Activated effector memory CD4-positive, alpha-beta T cell treated with anti-CD3 and anti-CD28 coated beads, Interleukin-2, amount 50 U/mL, for 16 hours (primary cell): ENCODE data around the gene PLGRKT.
"Not testable (repeated sequence)": the region's sequence is repeated elsewhere in the genome, so short reads cannot be mapped to it uniquely, and the experiment has no call there.

Source experiments
- DNase-seq: peaks from one replicate; pipeline ENCODE4 v3.0.0-alpha.2; 2020

PLGRKT gene

GRCh38 chr9:5429873-5430564 lies 7.7 kb downstream of the PLGRKT start:
- no peak for DNase-seq

GRCh38 chr9:5428794-5429528 lies 8.8 kb downstream of the PLGRKT start:
- no peak for DNase-seq

GRCh38 chr9:5428172-5428571 lies 9.6 kb downstream of the PLGRKT start:
- DNase-seq, result no peak

- DNase-seq, result no peak
Observed at GRCh38 chr9:5427005-5427404, 10.7 kb downstream of the PLGRKT start.

GRCh38 chr9:5425006-5425628 lies 12.6 kb downstream of the PLGRKT start:
- no peak for DNase-seq

GRCh38 chr9:5422276-5422675 lies 15.4 kb downstream of the PLGRKT start:
- no peak for DNase-seq

GRCh38 chr9:5421163-5421562 lies 16.6 kb downstream of the PLGRKT start:
- no peak for DNase-seq

- DNase-seq, result no peak
Observed at GRCh38 chr9:5419987-5420386, 17.7 kb downstream of the PLGRKT start.

- DNase-seq, result no peak
Observed at GRCh38 chr9:5418481-5418880, 19.2 kb downstream of the PLGRKT start.

- DNase-seq, result no peak
Observed at GRCh38 chr9:5416953-5417352, 20.8 kb downstream of the PLGRKT start.

GRCh38 chr9:5408596-5408995 lies 29.1 kb downstream of the PLGRKT start:
- no peak for DNase-seq

- no peak for DNase-seq
Observed at GRCh38 chr9:5402217-5402616, 35.5 kb downstream of the PLGRKT start.

- not testable (repeated sequence) for DNase-seq
Observed at GRCh38 chr9:5397547-5397946, 40.2 kb downstream of the PLGRKT start.

GRCh38 chr9:5395428-5395827 lies 42.3 kb downstream of the PLGRKT start:
- DNase-seq, result no peak

- DNase-seq, result not testable (repeated sequence)
Observed at GRCh38 chr9:5393976-5394375, 43.7 kb downstream of the PLGRKT start.

GRCh38 chr9:5393497-5393896 lies 44.2 kb downstream of the PLGRKT start:
- DNase-seq, result no peak

GRCh38 chr9:5392285-5392684 lies 45.4 kb downstream of the PLGRKT start:
- DNase-seq, result no peak

GRCh38 chr9:5389109-5389732 lies 48.5 kb downstream of the PLGRKT start:
- no peak for DNase-seq

GRCh38 chr9:5388026-5388819 lies 49.5 kb downstream of the PLGRKT start:
- DNase-seq, result no peak

- DNase-seq, result no peak
Observed at GRCh38 chr9:5384436-5384835, 53.3 kb downstream of the PLGRKT start.

GRCh38 chr9:5382479-5382878 lies 55.2 kb downstream of the PLGRKT start:
- DNase-seq, result no peak

GRCh38 chr9:5375790-5376477 lies 61.8 kb downstream of the PLGRKT start:
- no peak for DNase-seq
